Activated CD4-positive, alpha-beta T cell treated with anti-CD3 and anti-CD28 coated beads, Interleukin-2, Interleukin-6, amounts not matched to agents 100 ng/mL and 50 ng/mL, durations not matched to agents 16 hours and 8 hours (primary cell): Measurements from ENCODE around the gene ZNF653.

Experiments
- DNase-seq: peaks from one replicate; pipeline ENCODE4 v3.0.0-alpha.2; 2020

The ZNF653 gene, protein sequence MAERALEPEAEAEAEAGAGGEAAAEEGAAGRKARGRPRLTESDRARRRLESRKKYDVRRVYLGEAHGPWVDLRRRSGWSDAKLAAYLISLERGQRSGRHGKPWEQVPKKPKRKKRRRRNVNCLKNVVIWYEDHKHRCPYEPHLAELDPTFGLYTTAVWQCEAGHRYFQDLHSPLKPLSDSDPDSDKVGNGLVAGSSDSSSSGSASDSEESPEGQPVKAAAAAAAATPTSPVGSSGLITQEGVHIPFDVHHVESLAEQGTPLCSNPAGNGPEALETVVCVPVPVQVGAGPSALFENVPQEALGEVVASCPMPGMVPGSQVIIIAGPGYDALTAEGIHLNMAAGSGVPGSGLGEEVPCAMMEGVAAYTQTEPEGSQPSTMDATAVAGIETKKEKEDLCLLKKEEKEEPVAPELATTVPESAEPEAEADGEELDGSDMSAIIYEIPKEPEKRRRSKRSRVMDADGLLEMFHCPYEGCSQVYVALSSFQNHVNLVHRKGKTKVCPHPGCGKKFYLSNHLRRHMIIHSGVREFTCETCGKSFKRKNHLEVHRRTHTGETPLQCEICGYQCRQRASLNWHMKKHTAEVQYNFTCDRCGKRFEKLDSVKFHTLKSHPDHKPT

GRCh38 chr19:11505504-11506100, at the start of gene ZNF653:
Gene ZNF653, minus strand, starts transcription at chr19:11505839. Its CDS starts 53 bp downstream, at chr19:11505786.
- DNase-seq, result peak; percentile 97

GRCh38 chr19:11555246-11555645, 49.6 kb upstream of the ZNF653 start:
- DNase-seq, result no peak

DNA sequence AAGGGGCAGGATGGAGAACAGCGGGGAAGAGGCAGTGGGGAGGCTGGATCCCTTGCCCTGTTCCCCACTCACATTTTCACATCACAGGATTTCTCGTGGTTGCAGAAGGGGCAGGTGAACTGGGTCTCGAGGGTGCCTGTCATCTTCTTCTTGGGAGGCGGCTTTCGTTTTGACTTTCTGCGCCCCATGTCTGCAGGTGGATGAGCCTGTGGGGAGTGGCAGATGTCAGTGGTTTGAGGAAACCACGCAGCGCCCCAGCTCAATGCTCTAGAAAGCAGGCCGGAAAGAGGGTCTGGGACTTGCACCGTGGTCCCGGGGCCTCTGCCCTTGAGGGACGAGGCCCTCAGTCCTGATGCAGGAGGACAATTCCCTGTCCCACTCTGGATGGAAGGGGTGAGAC, 48.5 kb upstream of the ZNF653 start:
- peak; percentile 50 for DNase-seq

DNA sequence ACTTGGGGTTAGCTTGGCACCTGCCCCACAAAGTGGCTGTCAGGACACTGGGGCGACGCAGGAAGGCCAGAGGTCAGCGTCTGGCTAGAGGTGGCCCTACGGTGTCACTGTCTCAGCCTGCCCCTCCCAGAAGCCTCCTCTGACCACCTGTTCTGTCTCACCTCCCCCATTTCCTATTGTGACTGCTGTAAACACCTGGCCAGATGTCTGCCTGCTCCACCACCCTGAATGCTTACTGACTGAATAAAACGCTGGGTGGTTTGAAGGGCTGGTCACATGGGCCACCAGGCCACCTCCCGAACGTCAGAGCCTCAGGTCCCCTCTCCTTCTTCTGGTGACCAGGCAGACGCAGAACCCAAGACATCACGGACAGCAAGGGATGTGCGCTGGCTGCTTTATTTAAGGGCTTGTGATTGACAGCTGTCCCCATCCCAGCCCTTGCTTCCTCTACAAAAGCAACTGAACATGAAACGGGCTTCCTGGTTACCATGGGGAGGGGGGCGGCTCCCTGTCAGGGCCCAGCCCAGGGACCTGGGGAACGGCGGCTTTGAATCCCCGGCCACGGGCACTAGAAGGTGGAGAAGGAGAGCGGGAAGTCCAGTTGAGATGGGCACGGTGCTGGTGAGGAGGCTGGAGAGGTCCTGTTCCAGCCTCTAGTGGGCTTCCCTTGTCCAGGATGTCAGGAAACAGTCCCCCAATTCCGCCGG, 47.2 kb upstream of the ZNF653 start:
- DNase-seq, result no peak

- no peak for DNase-seq
These were observed 46.1 kb upstream of the ZNF653 start for GRCh38 chr19:11551603-11552235.

- no peak for DNase-seq
These were observed 44.6 kb upstream of the ZNF653 start for GRCh38 chr19:11550265-11550664.

DNA sequence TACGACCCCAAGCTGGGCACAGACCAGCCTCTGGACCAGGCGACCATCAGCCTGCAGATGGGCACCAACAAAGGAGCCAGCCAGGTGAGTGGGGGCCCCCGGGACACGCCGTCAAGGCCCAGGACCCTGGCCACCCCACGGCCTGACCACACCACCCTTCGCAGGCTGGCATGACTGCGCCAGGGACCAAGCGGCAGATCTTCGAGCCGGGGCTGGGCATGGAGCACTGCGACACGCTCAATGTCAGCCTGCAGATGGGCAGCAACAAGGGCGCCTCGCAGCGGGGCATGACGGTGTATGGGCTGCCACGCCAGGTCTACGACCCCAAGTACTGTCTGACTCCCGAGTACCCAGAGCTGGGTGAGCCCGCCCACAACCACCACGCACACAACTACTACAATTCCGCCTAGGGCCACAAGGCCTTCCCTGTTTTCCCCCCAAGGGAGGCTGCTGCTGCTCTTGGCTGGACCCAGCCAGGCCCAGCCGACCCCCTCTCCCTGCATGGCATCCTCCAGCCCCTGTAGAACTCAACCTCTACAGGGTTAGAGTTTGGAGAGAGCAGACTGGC, 43.8 kb upstream of the ZNF653 start:
- DNase-seq, result no peak

DNA sequence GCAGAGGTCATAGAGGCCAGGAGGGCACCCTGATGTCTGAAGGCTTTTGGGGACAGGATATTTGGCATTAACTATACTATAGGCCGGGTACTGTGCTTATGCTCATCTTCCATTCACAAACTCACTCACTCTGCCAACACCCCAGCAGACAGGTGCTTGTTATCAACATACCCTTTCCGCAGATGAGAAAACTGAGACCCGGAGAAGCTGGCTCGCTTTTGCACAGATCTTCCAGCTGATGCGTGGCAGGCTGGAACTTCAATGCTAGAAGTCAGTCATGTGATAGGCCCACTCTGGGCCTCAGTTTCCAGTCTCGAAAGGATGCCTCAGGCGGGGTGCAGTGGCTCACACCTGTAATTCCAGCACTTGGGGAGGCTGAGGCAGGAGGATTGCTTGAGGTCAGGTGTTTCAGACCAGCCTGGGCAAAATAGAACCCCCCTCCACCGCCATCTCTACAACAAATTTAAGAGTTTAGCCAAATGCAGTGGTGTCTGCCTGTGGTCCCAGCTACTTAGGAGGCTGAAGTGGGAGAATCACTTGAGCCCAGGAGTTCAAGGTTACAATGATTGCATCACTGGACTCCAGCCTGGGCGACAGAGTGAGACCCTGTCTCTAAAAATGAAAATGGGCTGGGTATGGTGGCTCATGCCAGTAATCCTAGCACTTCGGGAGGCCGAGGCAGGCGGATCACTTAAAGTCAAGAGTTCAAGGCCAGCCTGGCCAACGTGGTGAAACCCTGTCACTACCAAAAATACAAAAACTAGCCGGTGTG, 42.5 kb upstream of the ZNF653 start:
- no peak for DNase-seq

DNA sequence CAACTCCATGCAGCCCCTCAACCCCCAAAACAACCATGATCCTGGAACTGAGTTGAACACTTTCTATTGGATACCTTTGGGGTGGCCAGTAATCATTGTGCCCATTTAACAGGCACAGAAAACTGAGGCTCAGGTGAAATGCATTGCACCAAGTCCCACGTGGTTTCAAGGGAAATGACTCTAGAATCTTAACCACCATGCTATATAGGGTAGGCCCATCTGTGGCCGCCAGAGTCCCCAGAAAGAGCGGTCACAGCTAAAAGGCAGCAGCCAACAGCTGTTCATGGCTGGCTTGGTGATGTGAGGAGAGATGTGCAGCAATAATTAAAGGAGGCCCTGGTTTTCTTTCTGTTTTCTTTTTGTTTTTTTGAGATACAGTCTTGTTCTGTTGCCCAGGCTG, 35.6 kb upstream of the ZNF653 start:
- no peak for DNase-seq

DNA sequence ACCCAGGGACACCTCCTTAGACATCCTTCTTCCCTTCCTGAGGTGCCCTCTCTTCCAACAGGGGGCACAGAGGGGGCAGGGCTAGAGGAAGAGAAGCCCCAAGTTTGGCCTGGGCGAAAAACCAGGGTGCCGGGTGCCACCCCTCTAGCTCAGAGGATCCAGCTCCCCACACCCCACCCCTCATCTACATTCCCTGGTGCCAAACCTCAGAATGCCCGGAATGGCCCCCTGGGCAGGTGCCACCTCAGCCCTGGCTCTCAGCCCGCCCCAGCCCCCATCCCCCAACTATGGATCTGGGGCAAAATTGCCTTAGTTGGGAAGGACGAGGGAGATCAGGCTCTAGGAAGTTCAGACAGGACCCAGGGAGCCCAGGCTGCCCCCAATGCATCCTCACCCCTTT, 35.0 kb upstream of the ZNF653 start:
- DNase-seq, result no peak

DNA sequence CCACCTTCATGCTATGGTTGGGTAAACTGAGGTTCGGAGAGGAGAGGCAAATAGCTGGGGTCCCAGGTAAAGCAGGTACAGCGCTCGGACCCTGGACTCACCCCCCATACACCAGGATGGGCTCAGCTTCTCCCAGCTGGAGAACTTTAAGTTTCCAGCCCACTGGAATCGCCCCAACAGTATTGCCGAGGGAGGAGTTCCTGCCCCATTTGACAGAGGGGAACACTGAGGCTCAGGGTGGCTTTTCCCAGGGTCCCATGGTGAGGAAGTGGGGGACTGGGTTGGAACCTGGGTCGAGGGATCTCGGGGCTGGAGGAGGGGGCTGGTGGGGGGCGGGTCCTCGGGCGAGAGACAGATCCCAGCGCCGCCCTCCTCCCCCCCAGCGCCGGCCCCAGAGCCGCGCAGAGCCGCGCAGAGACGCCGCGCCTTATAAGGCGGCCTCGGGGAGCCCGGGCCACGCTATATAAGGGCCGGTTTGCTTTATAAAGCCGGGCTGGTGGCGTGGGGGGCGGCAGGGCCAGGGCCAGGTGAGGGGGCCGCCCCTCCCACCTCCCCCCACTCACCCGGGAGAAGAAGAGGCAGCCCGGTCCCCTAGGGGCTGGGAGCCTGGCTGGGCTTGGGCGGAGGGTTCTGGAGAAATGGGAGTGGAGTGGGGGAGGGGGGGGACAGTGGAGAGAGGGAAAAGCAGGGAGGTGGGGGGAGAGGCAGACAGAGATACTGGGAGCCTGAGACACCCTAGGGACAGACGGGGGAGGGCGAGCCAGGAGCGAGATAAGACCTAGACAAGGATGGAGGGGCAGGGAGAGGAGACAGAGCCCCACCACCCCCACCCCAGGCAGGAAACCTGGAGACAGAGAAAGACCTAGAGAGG, 34.1 kb upstream of the ZNF653 start:
- no peak for DNase-seq

DNA sequence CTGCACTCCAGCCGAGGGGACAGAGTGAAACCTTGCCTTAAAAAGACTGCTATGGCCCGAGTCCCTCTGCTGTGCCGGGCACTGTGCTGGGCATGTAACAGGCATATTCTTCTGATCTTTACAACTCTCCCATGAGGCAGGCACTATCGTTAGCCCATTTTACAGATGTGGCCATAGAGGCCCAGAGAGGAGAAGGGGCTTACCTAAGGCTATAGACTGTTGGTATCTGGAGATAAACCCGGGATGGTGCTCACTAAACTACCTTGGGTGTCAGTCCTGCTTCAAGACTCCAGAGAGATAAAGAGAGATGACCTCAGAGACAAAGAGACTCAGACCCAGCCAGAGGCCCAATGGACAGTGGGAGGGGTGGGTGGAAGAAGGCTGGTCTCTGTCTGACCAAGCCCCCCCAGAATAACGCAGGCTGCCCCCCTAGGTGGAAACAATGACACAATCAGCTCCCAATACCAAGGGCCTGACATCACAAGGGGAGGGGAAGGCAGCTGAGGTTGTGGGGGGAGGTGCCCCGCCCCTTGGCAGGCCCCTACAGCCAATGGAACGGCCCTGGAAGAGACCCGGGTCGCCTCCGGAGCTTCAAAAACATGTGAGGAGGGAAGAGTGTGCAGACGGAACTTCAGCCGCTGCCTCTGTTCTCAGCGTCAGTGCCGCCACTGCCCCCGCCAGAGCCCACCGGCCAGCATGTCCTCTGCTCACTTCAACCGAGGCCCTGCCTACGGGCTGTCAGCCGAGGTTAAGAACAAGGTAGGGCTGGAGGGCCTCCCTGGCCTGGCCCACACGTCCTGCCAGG, 32.8 kb upstream of the ZNF653 start, which contains the start of gene CNN1:
TSS of gene CNN1 (plus strand) at position 620 of the 805 bp plus-strand sequence. CDS start at position 697, 77 bp downstream.
- DNase-seq, result no peak

- peak; percentile 92 for DNase-seq
These were observed 30.4 kb upstream of the ZNF653 start for GRCh38 chr19:11535792-11536595.

DNA sequence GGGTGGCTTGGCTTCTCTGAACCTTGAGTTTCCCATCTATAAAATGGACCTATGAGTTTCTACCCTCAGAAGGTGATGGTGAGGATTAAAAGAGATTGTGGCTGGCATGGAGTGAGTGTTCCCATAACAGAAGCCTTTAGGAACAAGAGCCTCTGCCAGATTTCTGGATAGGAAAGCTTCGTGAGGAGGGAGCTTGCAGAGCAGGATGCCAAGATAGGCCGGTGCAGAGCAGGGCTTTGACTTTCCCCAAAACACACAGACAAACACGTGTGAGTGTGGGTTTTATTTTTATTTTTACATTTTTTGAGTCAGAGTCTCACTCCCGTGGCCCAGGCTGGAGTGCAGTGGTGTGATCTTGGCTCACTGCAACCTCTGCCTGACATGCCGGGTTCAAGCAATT, 29.3 kb upstream of the ZNF653 start:
- DNase-seq, result no peak

- no peak for DNase-seq
These were observed 28.9 kb upstream of the ZNF653 start for GRCh38 chr19:11534538-11534937.

DNA sequence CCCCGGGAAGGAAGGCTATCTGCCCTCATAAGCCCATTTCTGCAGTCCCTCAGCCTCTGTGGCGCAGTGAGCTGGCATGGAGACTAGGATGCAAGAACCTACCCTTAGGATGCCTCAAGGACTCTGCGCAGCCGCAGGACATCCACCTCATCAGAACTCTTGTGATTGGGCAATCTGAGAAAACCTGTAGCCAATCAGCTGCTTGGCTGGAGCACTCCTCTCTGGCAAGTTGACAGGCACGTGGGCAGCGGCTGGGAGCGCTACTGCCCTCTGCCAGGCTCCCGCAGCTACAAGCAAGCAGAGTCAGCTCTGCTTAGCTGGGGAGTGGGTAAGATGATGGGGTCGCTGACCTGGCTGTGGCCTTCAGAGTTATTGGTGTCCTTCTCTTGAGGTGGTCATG, 24.8 kb upstream of the ZNF653 start:
- DNase-seq, result peak; percentile 70

DNA sequence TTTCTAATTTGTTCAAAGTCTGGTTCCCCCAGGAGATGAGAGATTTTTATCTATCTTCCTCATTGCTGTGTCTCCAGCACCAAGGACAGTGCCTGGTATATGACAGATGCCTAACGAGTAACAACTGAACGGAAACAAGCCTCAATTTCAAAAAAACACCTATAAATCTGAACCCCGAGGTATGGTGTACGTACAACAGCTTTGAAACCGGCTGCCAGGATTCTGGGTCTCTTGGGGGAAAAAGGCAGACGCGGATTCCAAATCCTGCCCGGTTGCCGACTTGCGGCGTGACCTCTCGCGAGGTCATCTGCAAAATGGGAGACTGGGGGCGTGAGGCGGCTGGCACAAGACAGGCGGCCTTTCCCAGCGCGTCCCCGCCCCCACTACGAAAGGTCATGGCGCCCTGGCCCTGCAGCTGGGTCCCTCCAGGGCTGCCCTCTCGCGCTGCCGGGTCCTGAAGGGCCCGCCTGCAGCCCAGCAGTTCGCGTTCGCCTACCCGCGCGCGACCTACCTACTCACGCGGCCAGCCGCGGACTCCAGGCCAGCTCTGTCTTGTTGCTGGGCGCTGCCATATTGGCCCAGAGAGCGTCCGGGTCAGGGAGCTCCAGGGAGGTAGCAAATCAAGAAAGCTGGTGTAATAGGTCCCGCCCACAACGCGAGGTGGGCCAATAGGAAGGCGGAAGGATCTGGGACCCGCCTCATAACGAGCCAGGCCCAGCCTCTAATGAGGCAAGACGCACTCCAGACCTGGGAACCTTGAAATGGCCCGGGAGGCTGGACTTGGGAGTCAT, 23.1 kb upstream of the ZNF653 start, which contains the start of gene ECSIT:
TSS of gene ECSIT (minus strand) at position 584 of the 791 bp plus-strand sequence. CDS start 9,964 bp downstream, outside the sequence.
- peak; percentile 98 for DNase-seq

GRCh38 chr19:11519138-11519537, 13.5 kb upstream of the ZNF653 start:
- no peak for DNase-seq
